Measurements from ENCODE around the gene SDK1. TPM values are rescaled to one million over a fixed set of nuclear protein-coding genes. Genes with fewer than 3 reads are reported as not detected.

The SDK1 gene
- total and polyA plus RNA-seq, 10 of the 15 experiments (the other 5 are each of a cell fraction or from before 2014, with no cell fraction given), result 0.14 to 0.33 TPM; not detected in 8

GRCh38 chr7:3805151-3805550, 504.1 kb downstream of the SDK1 start:
- no peak overlapping the region for H3K4me3 ChIP-seq
- 9% methylated on average over 3 of the region's 3 CpGs for WGBS (ENCODE audit: insufficient coverage, insufficient replicate concordance, low lambda C conversion rate, missing lambda C conversion rate)
- intact Hi-C loops (cut with micrococcal nuclease; ENCODE audit: unreplicated experiment), result no loop called here
- ChIA-PET POLR2A (no interaction called here), CTCF (no interaction called here), RAD21 (ENCODE audit: unreplicated experiment) (no interaction called here), SMC1A (ENCODE audit: uncharacterized antibody, unreplicated experiment) (no interaction called here)
- FAIRE-seq (no peak), DNase-seq (ENCODE audit: low read depth, low spot score) (no peak), ATAC-seq (no peak)
- no peaks in the 10 kb centered on the region for H3K4me1 ChIP-seq (ENCODE audit: control insufficient read depth, insufficient read depth, low read length)
- in situ Hi-C loops (cut with MboI), result no loop called here
- H2AFZ ChIP-seq (ENCODE audit: control insufficient read depth, low read depth, low read length), result no peak overlapping the region
- no peaks in the 10 kb centered on the region; the same call in 2 of the 3 replicates for H3K9me3 ChIP-seq (replicated peaks; ENCODE audit: control insufficient read depth, insufficient read depth, low read length)
- H3K27me3 ChIP-seq (replicated peaks in 1 of 2; ENCODE audit: control insufficient read depth in 2 of 2, insufficient read depth in 2 of 2, low read length in 1 of 2), result no peaks in the 10 kb centered on the region
- no peaks in the 10 kb centered on the region for H3K36me3 ChIP-seq (ENCODE audit: control insufficient read depth in 2 of 2, insufficient read depth in 2 of 2, low read length in 1 of 2)
- H3K4me2 ChIP-seq (ENCODE audit: control insufficient read depth, insufficient read depth), result no peak overlapping the region
- BruUV-seq (replicated peaks), result no TSS peak
- TF ChIP-seq ATF7 (IDR thresholded peaks at IDR 0.05; ENCODE audit: low read depth) (no peak), POLR2A (IDR thresholded peaks at IDR 0.05; ENCODE audit: low read depth, low read length) (no peak), CBX3 (IDR thresholded peaks at IDR 0.05; ENCODE audit: borderline replicate concordance, low read depth) (no peak), ZNF207 (IDR thresholded peaks at IDR 0.05; ENCODE audit: borderline replicate concordance) (no peak), MEF2A (IDR thresholded peaks at IDR 0.05; ENCODE audit: insufficient read depth, low read depth, low read length) (no peak), ESRRA (IDR thresholded peaks at IDR 0.05; ENCODE audit: low read length) (no peak), BRCA1 (IDR thresholded peaks at IDR 0.05; ENCODE audit: low read depth, low read length) (no peak), RB1 (IDR thresholded peaks at IDR 0.05; ENCODE audit: borderline replicate concordance) (no peak), ZNF24 (IDR thresholded peaks at IDR 0.05) (no peak), RCOR1 (conservative IDR thresholded peaks at IDR 0.05; ENCODE audit: low read depth, low read length) (no peak), TBL1XR1 (IDR thresholded peaks at IDR 0.05; ENCODE audit: low read depth, low read length) (no peak), ZBTB4 (CRISPR knock-in tag; IDR thresholded peaks at IDR 0.05) (no peak), EED (IDR thresholded peaks at IDR 0.05; ENCODE audit: low read depth) (no peak), NR2C1 (IDR thresholded peaks at IDR 0.05) (no peak)
- TF ChIP-seq, protein P1, sequence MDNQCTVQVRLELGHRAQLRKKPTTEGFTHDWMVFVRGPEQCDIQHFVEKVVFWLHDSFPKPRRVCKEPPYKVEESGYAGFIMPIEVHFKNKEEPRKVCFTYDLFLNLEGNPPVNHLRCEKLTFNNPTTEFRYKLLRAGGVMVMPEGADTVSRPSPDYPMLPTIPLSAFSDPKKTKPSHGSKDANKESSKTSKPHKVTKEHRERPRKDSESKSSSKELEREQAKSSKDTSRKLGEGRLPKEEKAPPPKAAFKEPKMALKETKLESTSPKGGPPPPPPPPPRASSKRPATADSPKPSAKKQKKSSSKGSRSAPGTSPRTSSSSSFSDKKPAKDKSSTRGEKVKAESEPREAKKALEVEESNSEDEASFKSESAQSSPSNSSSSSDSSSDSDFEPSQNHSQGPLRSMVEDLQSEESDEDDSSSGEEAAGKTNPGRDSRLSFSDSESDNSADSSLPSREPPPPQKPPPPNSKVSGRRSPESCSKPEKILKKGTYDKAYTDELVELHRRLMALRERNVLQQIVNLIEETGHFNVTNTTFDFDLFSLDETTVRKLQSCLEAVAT (IDR thresholded peaks at IDR 0.05), result no peak
- H4K20me1 ChIP-seq (ENCODE audit: control insufficient read depth, insufficient read depth), result no peaks in the 10 kb centered on the region
- no peak overlapping the region for H3K9ac ChIP-seq (ENCODE audit: control insufficient read depth, insufficient read depth, low read length)
- no peak overlapping the region for H3K27ac ChIP-seq (ENCODE audit: control insufficient read depth, insufficient read depth)
- H3K79me2 ChIP-seq (ENCODE audit: control insufficient read depth, insufficient read depth, low read length), result no peaks in the 10 kb centered on the region

Measured in GM12878 (cell line).